Neural progenitor cell (in vitro differentiated cells): Measurements from ENCODE around the gene CCNB1IP1. TPM values are rescaled to one million over a fixed set of nuclear protein-coding genes. Genes with fewer than 3 reads are reported as not detected.

ENCODE experiments used
- DNase-seq: peaks from one replicate; pipeline ENCODE4 v3.0.0-alpha.2; 2016; ENCODE audit warnings: low spot score
- H2AFZ ChIP-seq: fragments of 200-600 bp; sonication (generic); replicated peaks from 2 replicates; pipeline ENCODE4 v1.6.1; 2016; ENCODE audit warnings: antibody characterized with exemption
- H3F3A ChIP-seq: fragments of 200-600 bp; sonication (generic); 2 replicates; pipeline ENCODE4 v1.6.1; 2016; ENCODE audit warnings: antibody characterized with exemption, low read depth
- H3K27ac ChIP-seq: fragments of 200-600 bp; sonication (generic); 2 replicates; pipeline ENCODE4 v1.5.1; 2016; ENCODE audit warnings: mild to moderate bottlenecking
- H3K27me3 ChIP-seq: fragments of 200-600 bp; sonication (generic); 2 replicates; pipeline ENCODE4 v1.6.1; 2016; ENCODE audit warnings: mild to moderate bottlenecking, moderate library complexity
- H3K36me3 ChIP-seq: fragments of 200-600 bp; sonication (generic); 2 replicates; pipeline ENCODE4 v1.5.1; 2016
- H3K4me1 ChIP-seq: fragments of 200-600 bp; sonication (generic); 2 replicates; pipeline ENCODE4 v1.6.1; 2016; ENCODE audit warnings: mixed run types
- H3K4me2 ChIP-seq: fragments of 200-600 bp; sonication (generic); 2 replicates; pipeline ENCODE4 v1.6.1; 2016
- H3K4me3 ChIP-seq: fragments of 200-600 bp; sonication (generic); 2 replicates; pipeline ENCODE4 v1.5.1; 2016
- H3K79me2 ChIP-seq: fragments of 200-600 bp; sonication (generic); 2 replicates; pipeline ENCODE4 v1.6.1; 2016; ENCODE audit warnings: low read depth
- H3K9ac ChIP-seq: fragments of 200-600 bp; sonication (generic); 2 replicates; pipeline ENCODE4 v1.6.1; 2016
- H3K9me3 ChIP-seq: fragments of 200-600 bp; sonication (generic); 2 replicates; pipeline ENCODE4 v1.5.1; 2016; ENCODE audit warnings: low read depth
- H4K20me1 ChIP-seq: fragments of 200-600 bp; sonication (generic); 2 replicates; pipeline ENCODE4 v1.6.1; 2016; ENCODE audit warnings: low read depth
- H3K27ac Mint-ChIP-seq: 3 replicates; pipeline ENCODE4 v1.8.0; 2021; ENCODE audit warnings: mixed read lengths
- H3K27me3 Mint-ChIP-seq: 2 replicates; pipeline ENCODE4 v1.8.0; 2022; ENCODE audit warnings: low read depth, mild to moderate bottlenecking, inconsistent platforms, moderate library complexity, mixed read lengths; ENCODE audit not compliant: insufficient read depth
- H3K36me3 Mint-ChIP-seq: 3 replicates; pipeline ENCODE4 v1.8.0; 2021; ENCODE audit warnings: mixed read lengths
- H3K4me1 Mint-ChIP-seq: 3 replicates; pipeline ENCODE4 v1.8.0; 2021; ENCODE audit warnings: mixed read lengths
- H3K4me3 Mint-ChIP-seq: 3 replicates; pipeline ENCODE4 v1.8.0; 2021; ENCODE audit warnings: mild to moderate bottlenecking, moderate library complexity, mixed read lengths
- H3K9me3 Mint-ChIP-seq: 3 replicates; pipeline ENCODE4 v1.8.0; 2020; ENCODE audit warnings: mixed read lengths
- CTCF ChIP-seq: fragments of 200-600 bp; sonication (generic); IDR thresholded peaks from 2 replicates; pipeline ENCODE4 v1.5.1; 2017; ENCODE audit warnings: antibody characterized with exemption, mild to moderate bottlenecking
- EZH2 ChIP-seq: fragments of 200-600 bp; sonication (generic); IDR thresholded peaks from 2 replicates; pipeline ENCODE4 v1.6.1; 2017; ENCODE audit warnings: antibody characterized with exemption, mild to moderate bottlenecking, moderate library complexity
- EZH2phosphoT487 ChIP-seq: fragments of 200-600 bp; sonication (generic); IDR thresholded peaks from 2 replicates; pipeline ENCODE4 v1.6.1; 2017; ENCODE audit warnings: antibody characterized with exemption
- total RNA-seq: library from RNA; depleted of rRNA; stranded (reverse); fragments of >200 nt; gene quantifications from 2 replicates; pipeline ENCODE4 v1.2.3, GENCODE V29; 2015; ENCODE audit warnings: low replicate concordance

The CCNB1IP1 gene
- 218 and 279 TPM in 2 replicates for total RNA-seq

- peak within 1 kb of the TSS; percentile 98 for H3K4me2 ChIP-seq
- H3K9me3 Mint-ChIP-seq, result no peaks in the 10 kb centered on the region
Observed at GRCh38 chr14:20332788-20333493, at the start of gene CCNB1IP1. Gene CCNB1IP1, minus strand, starts transcription at chr14:20333279. Its CDS starts 16,756 bp downstream, at chr14:20316523.

GRCh38 chr14:20382526-20382925 lies 49.4 kb upstream of the CCNB1IP1 start:
- no peak overlapping the region for H3K4me3 Mint-ChIP-seq

More at GRCh38 chr14:20332788-20333493, at the start of gene CCNB1IP1:
- H3K9me3 ChIP-seq, result no peaks in the 10 kb centered on the region
- H3K27me3 ChIP-seq, result no peaks in the 10 kb centered on the region
- H3K79me2 ChIP-seq, result peaks cover 57% of the 10 kb centered on the region
- H3K27me3 Mint-ChIP-seq, result peaks cover 5% of the 10 kb centered on the region
- peak within 1 kb of the TSS; percentile 83 for H2AFZ ChIP-seq
- no peaks in the 10 kb centered on the region for H3K36me3 ChIP-seq
- peaks cover 21% of the 10 kb centered on the region for H3K4me1 Mint-ChIP-seq
- H4K20me1 ChIP-seq, result peaks cover 36% of the 10 kb centered on the region
- H3K4me1 ChIP-seq, result peaks cover 10% of the 10 kb centered on the region
- TF ChIP-seq EZH2 (no peak), CTCF (no peak), EZH2phosphoT487 (no peak)
- H3K4me3 ChIP-seq, result peak within 1 kb of the TSS; percentile 85
- peak within 1 kb of the TSS; percentile 95 for H3K27ac Mint-ChIP-seq
- peak within 1 kb of the TSS; percentile 97 for H3K4me3 Mint-ChIP-seq
- H3F3A ChIP-seq, result peaks cover 32% of the 10 kb centered on the region
- H3K9ac ChIP-seq, result peak within 1 kb of the TSS; percentile 53
- peak; percentile 83 for DNase-seq
- peaks cover 1% of the 10 kb centered on the region for H3K36me3 Mint-ChIP-seq
- H3K27ac ChIP-seq, result peak within 1 kb of the TSS; percentile 64

GRCh38 chr14:20381341-20381740 lies 48.3 kb upstream of the CCNB1IP1 start:
- Histone ChIP-seq H3K27ac (no peak overlapping the region), H3F3A (no peaks in the 10 kb centered on the region), H3K4me2 (no peak overlapping the region), H3K4me3 (no peak overlapping the region), H3K9me3 (no peaks in the 10 kb centered on the region), H3K36me3 (no peaks in the 10 kb centered on the region), H3K4me1 (no peaks in the 10 kb centered on the region), H4K20me1 (no peaks in the 10 kb centered on the region), H3K79me2 (no peaks in the 10 kb centered on the region), H3K27me3 (no peaks in the 10 kb centered on the region), H2AFZ (no peak overlapping the region), H3K9ac (no peak overlapping the region)
- Mint-ChIP-seq H3K27ac (no peak overlapping the region), H3K36me3 (peaks cover 17% of the 10 kb centered on the region), H3K4me1 (no peaks in the 10 kb centered on the region), H3K9me3 (no peaks in the 10 kb centered on the region), H3K4me3 (no peak overlapping the region), H3K27me3 (peaks cover 6% of the 10 kb centered on the region)
- TF ChIP-seq EZH2phosphoT487 (no peak), CTCF (no peak), EZH2 (no peak)
- DNase-seq, result no peak

More at GRCh38 chr14:20382526-20382925, 49.4 kb upstream of the CCNB1IP1 start:
- TF ChIP-seq CTCF (no peak), EZH2phosphoT487 (no peak), EZH2 (no peak)
- Histone ChIP-seq H3K27ac (no peak overlapping the region), H3K4me1 (no peaks in the 10 kb centered on the region), H3K4me3 (no peak overlapping the region), H3K9me3 (no peaks in the 10 kb centered on the region), H3K9ac (no peak overlapping the region), H3F3A (no peaks in the 10 kb centered on the region), H4K20me1 (no peaks in the 10 kb centered on the region), H3K27me3 (no peaks in the 10 kb centered on the region), H3K4me2 (no peak overlapping the region), H2AFZ (no peak overlapping the region), H3K79me2 (no peaks in the 10 kb centered on the region), H3K36me3 (no peaks in the 10 kb centered on the region)
- Mint-ChIP-seq H3K9me3 (no peaks in the 10 kb centered on the region), H3K4me1 (no peaks in the 10 kb centered on the region), H3K27me3 (peaks cover 6% of the 10 kb centered on the region), H3K27ac (no peak overlapping the region), H3K36me3 (peaks cover 17% of the 10 kb centered on the region)
- no peak for DNase-seq
